HUDEP-2 (cell line): ENCODE data around the gene ZSCAN18.

Experiments used
- DNase-seq, 76 experiments: peaks; one replicate each; lab custom pipeline; 2025; ENCODE audit not compliant: unreplicated experiment in 76 of 76; lab: John Stamatoyannopoulos, UW

Gene ZSCAN18

DNA sequence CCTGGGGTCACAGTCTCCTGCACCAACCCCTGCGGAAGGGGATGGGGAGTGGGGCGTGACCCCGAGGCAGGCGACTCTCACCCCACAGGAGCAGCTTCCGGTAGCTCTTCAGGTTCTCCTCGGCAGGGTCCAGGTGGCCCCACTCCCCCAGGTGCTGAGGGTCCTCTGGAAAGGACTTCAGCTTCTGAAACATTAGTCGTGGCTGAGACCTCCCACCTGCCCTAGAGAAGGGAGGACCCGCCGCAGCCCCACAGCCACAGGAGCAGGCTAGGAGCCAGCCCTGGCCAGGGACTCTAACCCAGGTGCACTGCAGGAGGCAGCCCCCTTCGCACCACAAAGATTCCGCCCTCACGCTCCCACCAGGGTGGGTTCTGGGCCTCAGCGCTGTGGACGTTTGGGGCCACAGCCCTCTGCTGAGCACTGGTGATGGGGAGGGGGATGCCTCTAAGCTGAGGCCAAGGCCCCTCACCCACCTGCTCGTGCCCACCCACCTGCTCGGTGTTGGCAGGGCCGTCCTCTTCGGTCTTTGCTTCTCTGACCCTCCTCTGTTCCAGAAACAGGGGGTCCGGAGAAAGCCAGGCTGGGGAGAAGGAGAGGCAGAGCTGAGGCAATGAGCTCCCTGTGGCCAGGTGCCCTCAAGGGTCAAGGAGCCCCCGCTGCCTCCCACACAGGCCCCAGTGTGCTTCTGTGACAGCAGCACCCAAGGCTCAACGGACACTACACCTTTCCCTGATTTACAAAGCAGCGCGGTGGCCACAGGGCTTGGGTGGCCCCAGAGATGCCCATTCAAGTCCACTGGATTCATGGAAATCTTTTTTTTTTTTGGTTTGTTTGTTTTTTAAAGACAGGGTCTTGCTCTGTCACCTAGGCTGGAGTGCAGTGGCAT lies 11.0 kb downstream of the ZSCAN18 start:
- no peak for DNase-seq

DNA sequence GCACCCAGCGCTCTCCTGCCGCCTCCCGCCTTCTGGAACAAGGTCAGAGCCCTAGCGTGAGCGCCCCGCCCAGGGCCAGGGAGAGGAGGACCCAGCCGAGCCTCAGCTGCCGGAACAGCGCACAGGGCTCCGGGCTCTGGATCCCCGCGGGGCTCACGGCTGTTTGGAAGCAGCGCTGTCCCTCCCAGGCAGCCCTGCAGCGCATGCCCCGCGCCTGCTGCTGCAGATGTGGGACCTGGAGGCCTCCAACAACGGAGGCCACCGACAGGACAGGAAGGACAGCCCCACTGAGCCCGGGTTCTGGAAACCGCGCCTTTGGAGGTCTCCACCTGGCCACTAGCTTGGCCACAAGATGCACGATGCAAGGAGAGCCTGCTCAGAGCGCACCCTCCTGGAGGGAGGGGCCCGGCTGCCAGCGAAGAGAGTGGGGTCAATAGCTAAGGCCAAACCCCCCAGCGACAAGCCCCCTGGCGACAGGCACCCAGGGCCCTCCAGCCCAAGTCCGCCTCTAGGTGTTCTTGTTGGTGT lies 12.6 kb downstream of the ZSCAN18 start:
- DNase-seq, result no peak

DNA sequence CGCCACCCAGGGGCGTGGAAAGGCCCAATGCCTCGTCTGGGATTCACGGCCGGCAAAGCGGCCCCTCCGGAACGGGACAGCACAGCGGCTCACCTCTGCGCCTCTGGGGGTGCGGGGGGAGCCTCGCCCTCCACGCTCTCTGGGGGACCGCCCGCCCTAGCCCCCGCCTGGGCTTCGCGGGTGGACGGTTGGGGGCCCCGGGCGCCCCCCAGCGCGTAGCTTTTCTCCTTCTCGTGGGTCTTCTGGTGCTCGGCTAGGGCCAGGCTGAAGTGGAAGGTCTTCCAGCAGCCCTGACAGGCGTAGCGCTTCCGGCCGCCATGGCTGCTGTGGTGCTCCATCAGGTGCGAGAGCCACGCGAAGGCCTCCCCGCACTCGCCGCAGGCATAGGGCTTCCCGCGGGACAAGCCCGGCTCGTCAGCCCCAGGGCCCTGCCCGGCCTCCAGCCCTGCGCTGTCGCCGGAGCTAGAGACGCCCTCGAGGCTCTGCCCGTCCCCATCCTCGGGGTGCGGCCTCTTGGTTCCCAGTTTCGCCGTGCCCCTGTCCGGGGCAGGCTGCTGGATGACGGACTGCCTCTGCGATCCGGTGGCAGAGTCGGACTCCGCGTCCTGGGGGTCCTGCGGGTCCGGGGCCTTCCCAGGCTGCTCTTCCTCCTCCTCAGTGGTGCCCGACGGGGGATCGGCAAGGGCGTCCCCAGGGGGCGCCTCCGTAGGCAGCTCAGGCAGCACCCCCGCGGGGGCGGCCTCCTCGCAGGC lies 13.3 kb downstream of the ZSCAN18 start:
- DNase-seq, result no peak

DNA sequence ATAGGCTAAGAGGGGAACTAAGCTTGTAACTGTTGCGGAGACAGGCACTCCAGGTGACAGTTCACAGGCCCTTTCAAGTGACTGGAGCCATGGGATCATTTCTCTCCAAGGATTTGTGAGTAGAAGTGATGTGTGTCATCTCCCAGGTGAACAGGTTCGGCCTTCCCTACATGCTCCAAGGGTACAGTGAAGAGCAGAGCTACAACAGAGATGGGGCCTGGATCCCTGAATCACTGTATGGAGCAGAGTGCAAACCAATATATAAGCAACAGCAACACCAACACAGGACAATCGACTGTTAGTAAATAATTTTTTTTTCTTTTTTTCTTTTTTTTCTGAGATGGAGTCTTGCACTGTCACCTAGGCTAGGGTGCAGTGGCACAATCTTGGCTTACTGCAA lies 15.0 kb downstream of the ZSCAN18 start:
- DNase-seq, result no peak

DNA sequence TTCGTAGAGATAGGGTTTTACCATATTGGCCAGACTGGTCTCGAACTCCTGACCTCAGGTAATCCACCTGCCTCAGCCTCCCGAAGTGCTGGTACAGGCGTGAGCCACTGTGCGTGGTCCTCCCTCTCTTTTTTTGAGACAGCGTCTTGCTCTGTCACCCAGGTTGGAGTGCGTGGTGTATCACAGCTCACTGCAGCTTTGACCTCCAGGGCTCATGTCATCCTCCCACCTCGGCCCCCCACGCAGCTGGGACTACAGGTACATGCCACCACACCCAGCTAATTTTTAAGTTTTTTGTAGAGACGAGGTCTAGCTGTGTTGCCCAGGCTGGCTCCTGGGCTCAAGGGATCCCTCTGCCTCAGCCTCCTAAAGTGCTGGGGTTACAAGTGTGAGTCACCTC lies 18.2 kb downstream of the ZSCAN18 start:
- DNase-seq, result no peak

DNA sequence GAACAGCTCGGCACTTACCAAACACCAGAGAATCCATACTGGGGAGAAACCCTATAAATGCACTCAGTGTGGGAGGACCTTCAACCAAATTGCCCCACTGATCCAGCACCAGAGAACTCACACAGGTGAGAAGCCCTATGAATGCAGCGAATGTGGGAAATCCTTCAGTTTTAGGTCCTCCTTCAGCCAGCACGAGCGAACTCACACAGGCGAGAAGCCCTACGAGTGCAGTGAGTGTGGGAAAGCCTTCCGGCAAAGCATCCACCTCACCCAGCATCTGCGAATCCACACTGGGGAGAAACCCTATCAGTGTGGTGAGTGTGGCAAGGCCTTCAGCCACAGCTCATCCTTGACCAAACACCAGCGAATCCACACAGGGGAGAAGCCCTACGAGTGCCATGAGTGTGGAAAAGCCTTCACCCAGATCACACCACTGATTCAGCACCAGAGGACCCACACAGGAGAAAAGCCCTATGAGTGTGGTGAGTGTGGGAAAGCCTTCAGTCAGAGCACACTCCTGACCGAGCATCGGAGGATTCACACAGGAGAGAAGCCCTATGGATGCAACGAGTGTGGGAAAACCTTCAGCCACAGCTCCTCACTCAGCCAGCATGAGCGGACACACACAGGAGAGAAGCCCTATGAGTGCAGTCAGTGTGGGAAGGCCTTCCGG lies 30.7 kb downstream of the ZSCAN18 start:
- DNase-seq, result no peak

DNA sequence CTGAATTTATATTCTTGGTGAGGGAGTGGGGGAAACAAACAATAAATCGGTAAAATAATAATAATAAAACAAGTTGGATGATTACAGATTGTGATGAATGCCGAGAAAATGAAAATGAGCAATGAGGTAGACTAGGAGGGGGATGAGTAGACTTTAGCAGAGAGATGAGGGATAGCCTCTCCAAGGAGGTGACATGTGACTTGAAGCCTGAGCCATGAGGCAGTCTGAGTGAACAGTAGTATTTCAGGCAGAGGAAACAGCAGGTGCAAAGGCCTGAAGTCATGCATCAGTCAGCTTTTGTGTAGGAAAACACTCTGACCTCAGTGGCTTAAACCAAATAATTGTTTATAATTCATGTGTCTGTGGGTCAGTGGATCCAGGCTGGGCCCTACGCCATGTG lies 34.3 kb downstream of the ZSCAN18 start:
- no peak for DNase-seq

DNA sequence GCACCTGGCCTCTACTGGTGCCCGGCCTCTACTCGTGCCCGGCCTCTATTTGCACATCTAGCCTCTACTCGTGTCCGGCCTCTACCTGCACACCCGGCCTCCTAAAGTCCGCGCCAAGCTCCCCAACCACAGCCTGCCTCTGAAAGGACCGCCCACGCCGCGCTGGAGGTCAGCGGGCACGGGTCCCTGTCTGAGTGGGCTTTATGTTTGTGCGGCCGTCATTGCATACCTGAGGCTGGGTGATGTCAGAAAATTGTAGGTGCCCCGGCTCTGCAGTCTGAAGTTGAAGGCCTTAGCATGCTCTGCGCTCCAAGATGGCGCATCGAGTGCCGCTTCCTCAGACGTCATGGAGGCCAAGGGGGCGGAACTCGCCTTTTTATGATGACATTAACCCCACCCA lies 37.8 kb downstream of the ZSCAN18 start:
- no peak for DNase-seq

DNA sequence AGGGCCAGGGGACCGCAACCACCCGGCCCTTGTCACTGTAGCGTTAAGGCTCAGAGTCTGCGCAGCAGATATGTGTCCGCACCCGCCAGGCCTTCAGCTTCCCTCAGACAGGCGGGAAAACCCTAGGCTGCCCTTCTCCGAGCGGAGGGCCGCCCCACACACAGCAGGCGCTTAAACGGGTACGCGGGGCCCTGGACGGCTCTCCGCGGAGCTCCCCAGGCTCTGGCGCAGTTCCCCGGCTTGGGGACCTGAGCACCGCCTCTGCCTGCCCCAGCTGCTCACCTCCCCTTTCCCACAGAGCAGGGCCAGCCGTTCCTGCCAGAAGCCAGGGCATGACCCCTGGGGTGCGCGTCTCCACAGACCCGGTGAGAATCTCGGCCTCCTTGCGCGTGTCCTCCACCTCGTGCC lies 38.4 kb downstream of the ZSCAN18 start:
- no peak for DNase-seq

DNA sequence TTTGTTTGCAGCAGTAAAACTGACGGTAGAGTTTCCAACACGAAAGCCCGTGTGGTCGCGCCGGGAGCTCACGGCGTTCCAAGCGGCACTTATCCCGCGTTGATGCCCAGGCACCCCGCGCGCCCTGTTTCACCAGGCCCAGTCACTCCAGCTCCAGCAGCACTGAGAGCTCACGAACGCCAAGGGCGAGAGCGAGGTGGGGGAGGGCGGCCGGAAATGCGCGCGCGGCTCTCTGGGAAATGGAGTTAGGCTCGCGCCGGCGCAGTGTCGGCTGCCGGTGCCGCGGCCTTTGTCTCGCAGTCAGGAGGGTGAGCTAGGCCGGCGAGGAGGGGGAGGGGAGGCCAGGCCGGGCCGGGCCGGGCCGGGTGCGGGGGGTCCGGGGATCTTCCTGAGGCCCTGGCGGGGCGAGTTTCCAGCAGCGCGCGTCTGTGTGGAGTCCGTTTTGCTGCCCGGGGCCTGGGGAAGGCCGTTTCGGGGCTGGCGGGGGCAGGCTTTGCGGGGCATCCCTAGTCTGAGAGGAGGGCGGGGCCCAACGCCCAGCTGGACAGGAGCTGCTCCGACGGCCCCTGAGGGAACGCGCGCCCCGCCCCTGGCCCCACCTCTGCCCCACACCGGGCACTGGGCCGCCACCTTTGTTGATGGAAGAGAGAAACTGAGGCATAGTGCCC lies 38.9 kb downstream of the ZSCAN18 start, which contains the start of gene ZNF135:
Gene ZNF135 (plus strand): TSS at position 280 of the 668 bp plus-strand sequence. CDS start 721 bp downstream, outside the sequence.
- no peak for DNase-seq

DNA sequence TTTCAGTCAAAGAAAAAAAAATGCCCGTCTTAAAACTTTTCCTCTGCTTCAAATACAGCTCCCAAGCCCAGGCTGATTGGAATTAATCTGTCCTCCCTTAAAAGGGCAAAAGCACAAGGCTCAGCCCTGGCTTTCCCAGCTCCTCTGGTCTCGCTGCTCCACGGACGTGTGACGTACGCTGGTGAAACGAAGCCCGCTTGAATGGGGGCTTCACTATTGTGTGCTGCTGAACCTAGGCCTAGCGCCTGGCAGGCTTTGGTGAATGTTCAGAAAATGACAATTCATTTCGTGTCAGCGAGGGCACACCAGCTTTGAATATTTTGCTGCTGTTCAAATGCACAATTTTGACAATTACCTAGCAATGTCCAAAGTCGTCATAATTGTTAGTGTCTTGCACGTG lies 39.6 kb downstream of the ZSCAN18 start:
- DNase-seq, result no peak

DNA sequence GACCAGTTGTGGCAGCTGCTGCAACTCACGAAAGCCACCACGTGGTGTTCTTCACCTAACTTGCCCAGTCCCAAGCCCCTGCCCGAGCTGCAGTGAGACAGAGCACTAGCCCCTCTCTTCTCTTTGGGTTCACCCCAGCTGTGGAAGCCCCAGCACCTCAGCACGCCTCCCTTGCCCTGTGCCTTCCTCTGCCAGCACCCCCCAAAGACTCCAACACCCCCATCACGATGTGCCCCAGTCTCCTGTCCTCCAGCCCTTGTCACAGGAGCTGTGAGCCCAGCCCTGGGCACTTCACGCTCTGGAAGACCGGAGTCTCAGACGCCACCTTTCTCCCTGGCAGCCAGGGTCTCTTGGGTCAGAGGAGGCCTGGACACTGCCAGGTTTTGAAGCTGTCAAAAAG lies 41.2 kb downstream of the ZSCAN18 start:
- DNase-seq, result no peak

DNA sequence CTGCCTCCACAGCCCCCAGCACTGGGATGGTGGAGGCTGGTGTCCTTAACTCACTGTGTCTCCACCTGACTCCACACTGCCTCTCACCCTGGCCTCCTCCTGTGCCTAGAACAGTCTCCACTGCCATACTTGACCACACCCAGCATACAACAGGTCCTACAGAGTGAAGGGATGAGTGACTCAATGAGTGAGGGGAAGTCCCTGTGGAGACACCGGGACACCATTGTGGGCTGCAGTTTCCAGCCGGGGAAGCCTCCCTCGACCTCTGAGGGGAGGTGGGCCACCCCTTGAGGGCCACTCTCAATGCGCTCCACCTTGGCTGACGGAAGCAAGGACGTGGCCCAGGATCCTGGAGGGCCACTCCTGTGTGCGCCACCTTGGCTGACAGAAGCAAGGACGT lies 41.8 kb downstream of the ZSCAN18 start:
- DNase-seq, result no peak

DNA sequence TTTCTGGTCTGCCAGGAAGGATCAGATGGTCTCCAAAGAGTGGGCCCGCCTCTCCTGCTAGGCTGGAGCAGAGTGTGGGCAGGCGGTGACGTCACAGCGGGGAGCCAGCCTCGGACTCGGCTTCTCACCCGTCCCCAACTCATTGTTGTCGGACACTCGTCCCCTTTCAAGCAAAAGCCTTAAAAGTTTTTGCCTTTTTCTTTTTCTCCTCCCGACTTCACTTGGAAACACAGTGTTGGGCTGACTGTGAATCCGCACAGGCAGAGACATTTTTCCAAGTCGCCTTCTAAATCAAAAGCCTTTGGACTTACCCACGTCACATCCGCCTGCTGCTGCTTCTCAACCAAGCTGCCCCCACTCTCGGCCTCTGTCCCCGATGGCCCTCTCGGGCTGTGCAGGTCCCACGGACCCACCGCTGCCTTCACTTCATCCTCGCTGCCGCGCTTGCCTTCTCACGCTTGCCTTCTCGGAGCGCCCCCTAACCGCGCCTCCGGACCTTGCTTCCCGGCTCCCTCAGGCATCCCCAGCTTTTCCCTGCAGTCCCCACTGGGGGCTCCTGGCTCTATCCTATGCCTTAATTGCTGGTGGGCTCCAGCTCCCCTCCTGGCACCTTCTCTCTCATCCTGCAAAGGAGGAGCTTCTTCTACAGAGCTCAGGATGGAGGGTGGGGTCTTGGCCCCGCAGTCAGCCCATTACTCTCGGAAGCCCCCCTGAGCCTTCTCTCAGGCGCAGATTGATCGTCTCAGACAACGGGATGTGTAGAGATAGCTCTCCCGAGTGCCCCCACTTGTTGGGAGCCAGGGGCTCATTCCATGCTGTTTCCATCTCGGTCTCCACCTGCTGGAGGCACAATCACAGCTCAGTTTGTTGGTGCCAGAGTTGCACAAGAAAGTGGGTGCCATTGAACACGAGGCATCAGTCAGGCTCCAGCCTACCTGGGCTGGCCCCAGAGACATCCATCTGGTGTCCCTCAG lies 42.8 kb downstream of the ZSCAN18 start:
- no peak for DNase-seq

DNA sequence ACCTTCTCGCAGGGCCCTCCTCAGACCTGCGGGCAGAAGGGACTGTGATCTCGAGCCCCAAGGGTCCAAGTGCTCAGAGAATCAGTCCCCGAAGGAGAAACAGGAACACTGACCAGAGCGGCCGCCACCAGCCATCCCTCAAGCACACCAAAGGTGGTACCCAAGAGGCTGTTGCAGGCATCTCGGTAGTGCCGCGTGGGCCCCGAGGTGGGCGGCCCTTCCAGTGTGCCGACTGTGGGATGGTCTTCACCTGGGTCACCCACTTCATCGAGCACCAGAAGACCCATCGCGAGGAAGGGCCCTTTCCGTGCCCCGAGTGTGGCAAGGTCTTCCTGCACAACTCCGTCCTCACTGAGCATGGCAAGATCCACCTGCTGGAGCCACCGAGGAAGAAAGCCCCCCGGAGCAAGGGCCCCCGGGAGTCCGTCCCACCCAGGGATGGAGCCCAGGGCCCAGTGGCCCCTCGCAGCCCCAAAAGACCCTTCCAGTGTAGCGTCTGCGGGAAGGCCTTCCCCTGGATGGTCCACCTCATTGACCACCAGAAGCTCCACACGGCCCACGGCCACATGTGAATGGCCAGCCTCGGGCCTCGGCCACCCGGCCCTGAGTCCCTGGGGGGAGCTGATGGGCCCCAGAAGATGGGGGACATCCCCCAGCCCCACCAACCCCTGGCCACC lies 44.4 kb downstream of the ZSCAN18 start:
- no peak for DNase-seq

DNA sequence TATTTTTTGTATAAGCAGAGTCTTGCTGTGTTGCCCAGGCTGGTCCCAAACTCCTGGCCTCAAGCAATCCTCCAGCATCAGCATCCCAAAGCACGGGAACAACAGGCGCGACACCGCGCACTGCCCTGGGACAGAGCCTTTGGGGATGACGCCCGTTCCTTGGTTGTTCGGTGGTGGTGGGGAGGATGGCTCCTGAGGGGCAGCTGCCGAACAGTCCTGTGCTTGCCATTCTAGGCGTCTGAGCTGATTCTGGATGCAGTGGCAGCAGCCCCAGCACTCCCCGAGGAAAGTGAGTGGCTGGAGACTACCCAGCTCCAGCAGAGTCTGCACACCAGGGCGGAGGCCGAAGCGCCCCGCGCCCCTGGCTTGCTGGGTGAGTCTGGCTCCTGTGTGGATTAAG lies 45.8 kb downstream of the ZSCAN18 start:
- no peak for DNase-seq

DNA sequence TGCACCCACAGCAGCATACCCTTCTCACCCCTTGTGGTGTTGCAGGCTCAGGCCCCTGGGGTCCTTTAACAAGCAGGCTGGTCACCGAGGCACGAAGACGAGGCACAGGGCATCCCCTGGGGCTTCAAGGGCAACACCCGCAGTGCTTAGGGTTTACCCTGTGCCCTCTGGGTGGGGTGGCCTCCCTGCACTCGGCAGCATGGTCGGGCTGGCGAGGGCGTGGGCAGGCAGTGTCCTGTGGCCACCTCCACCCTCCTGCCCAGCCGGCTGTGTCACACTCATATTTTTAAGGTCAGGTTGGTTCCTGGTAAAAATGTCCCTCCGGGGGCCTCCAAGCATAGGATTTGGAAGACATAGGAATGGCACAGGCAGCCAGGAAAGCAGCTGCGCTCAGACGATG lies 50.4 kb downstream of the ZSCAN18 start:
- no peak for DNase-seq

DNA sequence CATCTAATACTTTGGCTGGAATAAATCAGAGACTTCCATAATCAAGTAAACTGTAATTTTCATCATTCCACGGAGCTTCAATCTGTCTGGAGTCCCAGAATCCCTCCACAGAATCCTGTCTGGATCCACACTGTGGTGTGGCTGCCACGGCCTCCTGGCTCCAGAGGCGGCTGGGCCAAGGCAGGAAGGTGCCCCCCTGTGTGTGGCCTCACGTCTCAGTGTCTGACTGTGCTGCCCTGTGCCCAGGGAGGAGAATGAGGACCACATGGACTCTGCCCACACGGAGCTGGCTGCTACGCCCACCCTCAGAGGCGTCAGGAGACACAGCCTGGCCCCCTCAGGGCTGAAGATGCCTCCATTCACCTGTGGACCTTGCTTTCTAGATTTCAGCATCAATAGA lies 51.2 kb downstream of the ZSCAN18 start:
- no peak for DNase-seq
